HUES64 (cell line): ENCODE results near the gene PRR19.
"Not testable (repeated sequence)": the region's sequence is repeated elsewhere in the genome, so short reads cannot be mapped to it uniquely, and the experiment has no call there.

ENCODE experiments used
- H3K27ac ChIP-seq: 2 replicates; pipeline ENCODE4 v1.7.0; 2013; ENCODE audit warnings: low read depth, low read length, inconsistent platforms
- H3K27me3 ChIP-seq: 2 replicates; pipeline ENCODE4 v1.6.1; 2013; ENCODE audit warnings: mild to moderate bottlenecking, low read length; ENCODE audit not compliant: insufficient read depth
- H3K36me3 ChIP-seq: 2 replicates; pipeline ENCODE4 v1.6.1; 2013; ENCODE audit warnings: mild to moderate bottlenecking, low read length; ENCODE audit not compliant: insufficient read depth
- H3K4me1 ChIP-seq: 2 replicates; pipeline ENCODE4 v1.6.1; 2013; ENCODE audit warnings: mild to moderate bottlenecking, low read length, moderate library complexity; ENCODE audit not compliant: insufficient read depth
- H3K4me3 ChIP-seq: 2 replicates; pipeline ENCODE4 v1.5.1; 2013; ENCODE audit warnings: mild to moderate bottlenecking, low read length, moderate library complexity
- H3K9ac ChIP-seq: 2 replicates; pipeline ENCODE4 v1.6.1; 2013; ENCODE audit warnings: mild to moderate bottlenecking, low read depth, low read length
- H3K9me3 ChIP-seq: 2 replicates; pipeline ENCODE4 v1.6.1; 2013; ENCODE audit warnings: low read depth, low read length; ENCODE audit not compliant: insufficient read depth
- WGBS: fragments of 150-250, 120-280 bp; methylation state at CpG from one replicate; pipeline ENCODE4 v1.1.7; 2013; ENCODE audit warnings: missing lambda C conversion rate; 5-methylcytosine and 5-hydroxymethylcytosine counted together

Gene PRR19

DNA sequence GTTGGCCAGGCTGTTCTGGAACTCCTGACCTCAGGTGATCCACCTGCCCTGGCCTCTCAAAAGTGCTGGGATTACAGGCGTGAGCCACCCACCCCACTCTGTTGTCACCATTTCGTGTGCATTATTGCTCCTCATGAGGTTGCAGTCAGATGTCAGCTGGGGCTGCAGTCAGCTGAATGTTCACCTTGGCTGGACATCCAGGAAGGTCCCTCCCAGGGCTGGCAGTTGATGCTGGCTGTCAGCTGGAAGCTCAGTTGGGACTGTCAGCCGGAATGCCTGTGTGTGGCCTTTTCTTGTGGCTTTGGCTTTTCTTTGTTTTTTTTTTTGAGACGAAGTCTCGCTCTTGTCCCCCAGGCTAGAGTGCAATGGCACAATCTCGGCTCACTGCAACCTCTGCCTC is 30.1 kb downstream of the PRR19 start:
- H3K27ac ChIP-seq, result no peak overlapping the region
- no peaks in the 10 kb centered on the region for H3K27me3 ChIP-seq
- no peaks in the 10 kb centered on the region for H3K9me3 ChIP-seq
- H3K9ac ChIP-seq, result no peak overlapping the region
- H3K4me3 ChIP-seq, result no peak overlapping the region
- 96% methylated on average over 6 of the region's 6 CpGs for WGBS
- H3K36me3 ChIP-seq, result peaks cover 12% of the 10 kb centered on the region
- H3K4me1 ChIP-seq, result no peaks in the 10 kb centered on the region

- Histone ChIP-seq H3K9ac (no peak overlapping the region), H3K27me3 (no peaks in the 10 kb centered on the region), H3K9me3 (no peaks in the 10 kb centered on the region), H3K36me3 (peaks cover 13% of the 10 kb centered on the region), H3K4me1 (no peaks in the 10 kb centered on the region), H3K4me3 (no peak overlapping the region), H3K27ac (no peak overlapping the region)
- WGBS, result 92% methylated on average over 3 of the region's 3 CpGs
Observed at GRCh38 chr19:42333018-42333417, 31.1 kb downstream of the PRR19 start.

DNA sequence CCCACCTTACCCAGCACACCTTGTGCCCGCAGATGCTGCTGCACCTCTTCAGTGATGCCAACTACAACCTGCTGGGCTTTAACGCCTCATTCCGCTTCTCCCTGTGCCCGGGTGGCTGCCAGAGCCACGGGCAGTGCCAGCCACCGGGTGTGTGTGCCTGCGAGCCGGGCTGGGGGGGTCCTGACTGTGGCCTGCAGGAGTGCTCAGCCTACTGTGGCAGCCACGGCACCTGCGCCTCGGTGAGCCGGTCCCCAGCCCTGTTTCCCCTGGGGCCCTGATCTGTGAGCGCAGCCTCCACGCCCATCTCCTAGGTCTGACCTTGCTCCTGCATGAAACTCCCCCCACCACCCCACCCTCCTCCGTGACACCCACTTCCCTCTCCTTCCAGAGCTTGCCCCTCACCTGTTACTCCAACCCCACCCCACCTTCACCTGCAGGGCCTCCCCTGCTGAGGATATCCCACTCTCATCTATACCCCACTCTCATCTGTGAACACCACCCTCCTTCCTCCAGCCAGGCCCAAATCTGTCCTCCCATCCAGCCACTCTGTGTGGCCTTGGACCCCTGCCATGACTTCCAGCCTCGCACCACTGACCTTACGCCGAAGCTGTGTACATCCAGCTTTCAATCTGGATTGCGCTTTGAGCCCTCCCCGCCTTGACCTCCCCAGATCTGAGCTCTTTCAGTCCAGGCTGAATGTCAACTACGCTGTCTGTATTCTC is 32.2 kb downstream of the PRR19 start:
- H3K27me3 ChIP-seq, result no peaks in the 10 kb centered on the region
- no peak overlapping the region for H3K27ac ChIP-seq
- 94% methylated on average over 21 of the region's 21 CpGs for WGBS
- H3K36me3 ChIP-seq, result peaks cover 15% of the 10 kb centered on the region
- H3K4me1 ChIP-seq, result no peaks in the 10 kb centered on the region
- H3K9me3 ChIP-seq, result no peaks in the 10 kb centered on the region
- H3K4me3 ChIP-seq, result no peak overlapping the region
- no peak overlapping the region for H3K9ac ChIP-seq

GRCh38 chr19:42334697-42335373 is 32.9 kb downstream of the PRR19 start:
- no peak overlapping the region for H3K4me3 ChIP-seq
- no peak overlapping the region for H3K27ac ChIP-seq
- H3K36me3 ChIP-seq, result peaks cover 15% of the 10 kb centered on the region
- 95% methylated on average over 13 of the region's 13 CpGs for WGBS
- H3K9me3 ChIP-seq, result no peaks in the 10 kb centered on the region
- no peaks in the 10 kb centered on the region for H3K27me3 ChIP-seq
- H3K4me1 ChIP-seq, result no peaks in the 10 kb centered on the region
- H3K9ac ChIP-seq, result no peak overlapping the region

DNA sequence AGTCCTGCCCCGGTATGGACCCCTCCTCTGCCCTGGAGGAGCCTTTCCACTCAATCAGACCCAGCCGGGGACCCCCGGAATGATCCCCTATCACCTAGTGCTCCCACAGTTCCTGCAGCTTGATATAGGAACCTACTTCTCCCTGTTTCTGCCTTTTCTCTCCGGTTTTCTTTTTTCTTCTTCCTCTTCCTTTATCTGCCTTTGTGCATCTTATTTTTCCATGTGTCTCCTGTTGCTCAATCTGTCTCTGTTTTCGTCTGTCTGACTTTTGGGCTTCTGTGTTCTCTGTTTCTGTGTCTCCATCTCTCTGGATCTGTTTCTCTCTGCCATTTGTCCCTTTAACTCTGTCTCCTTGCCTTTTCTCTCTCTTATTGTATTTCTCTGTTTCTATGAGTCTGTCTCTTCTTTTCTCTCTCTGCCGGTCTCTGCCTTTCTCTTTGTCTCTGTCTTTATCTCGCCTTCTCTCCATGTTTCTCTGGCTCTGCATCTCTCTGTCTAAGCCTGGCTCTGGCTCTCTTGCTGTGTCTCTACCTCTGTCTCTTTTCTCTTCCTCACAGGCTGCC is 33.5 kb downstream of the PRR19 start:
- Histone ChIP-seq H3K4me1 (no peaks in the 10 kb centered on the region), H3K36me3 (peaks cover 15% of the 10 kb centered on the region)
- WGBS, result 94% methylated on average over 7 of the region's 7 CpGs

GRCh38 chr19:42335971-42336370 is 34.0 kb downstream of the PRR19 start:
- Histone ChIP-seq H3K9ac (no peak overlapping the region), H3K4me3 (no peak overlapping the region), H3K27ac (no peak overlapping the region), H3K9me3 (no peaks in the 10 kb centered on the region), H3K4me1 (no peaks in the 10 kb centered on the region), H3K36me3 (peaks cover 15% of the 10 kb centered on the region), H3K27me3 (no peaks in the 10 kb centered on the region)
- WGBS, result 95% methylated on average over 19 of the region's 19 CpGs

More for the DNA sequence above, 33.5 kb downstream of the PRR19 start:
- no peak overlapping the region for H3K27ac ChIP-seq
- no peaks in the 10 kb centered on the region for H3K27me3 ChIP-seq
- no peak overlapping the region for H3K9ac ChIP-seq
- no peaks in the 10 kb centered on the region for H3K9me3 ChIP-seq
- H3K4me3 ChIP-seq, result no peak overlapping the region

DNA sequence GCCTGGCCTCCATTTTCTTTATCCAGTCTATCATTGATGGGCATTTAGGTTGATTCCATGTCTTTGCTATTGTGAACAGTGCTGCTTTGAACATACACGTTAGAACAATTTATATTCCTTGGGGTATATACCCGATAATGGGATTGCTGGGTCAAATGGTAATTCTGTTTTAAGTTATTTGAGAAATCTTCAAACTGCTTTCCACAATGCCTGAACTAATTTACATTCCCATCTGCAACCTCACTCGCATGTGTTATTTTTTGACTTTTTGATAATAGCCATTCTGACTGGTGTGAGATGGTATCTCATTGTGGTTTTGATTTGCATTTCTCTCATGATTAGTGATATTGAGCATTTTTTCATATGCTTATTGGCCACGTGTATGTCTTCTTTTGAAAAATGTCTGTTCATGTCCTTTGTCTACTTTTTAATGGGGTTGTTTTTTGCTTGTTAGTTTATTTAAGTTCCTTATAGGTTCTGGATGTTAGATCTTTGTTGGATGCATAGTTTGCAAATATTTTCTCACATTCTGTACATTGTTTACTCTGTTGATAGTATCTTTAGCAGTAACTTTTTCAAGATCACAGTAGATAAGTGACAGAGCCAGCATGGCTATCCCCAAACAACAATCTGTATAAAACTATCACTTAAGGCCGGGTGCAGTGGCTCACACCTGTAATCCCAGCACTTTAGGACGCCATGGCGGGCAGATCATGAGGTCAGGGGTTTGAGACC is 37.4 kb downstream of the PRR19 start:
- not testable (repeated sequence) for H3K4me1 ChIP-seq, H3K27me3 ChIP-seq, H3K9me3 ChIP-seq, H3K4me3 ChIP-seq, H3K27ac ChIP-seq, H3K9ac ChIP-seq
- H3K36me3 ChIP-seq, result peaks cover 15% of the 10 kb centered on the region
- WGBS, result 93% methylated on average over 7 of the region's 7 CpGs

GRCh38 chr19:42339922-42340321 is 38.0 kb downstream of the PRR19 start:
- not testable (repeated sequence) for H3K27me3 ChIP-seq, H3K27ac ChIP-seq, H3K4me1 ChIP-seq, H3K9me3 ChIP-seq, H3K9ac ChIP-seq, H3K4me3 ChIP-seq
- H3K36me3 ChIP-seq, result peaks cover 15% of the 10 kb centered on the region
- 95% methylated on average over 4 of the region's 4 CpGs for WGBS

DNA sequence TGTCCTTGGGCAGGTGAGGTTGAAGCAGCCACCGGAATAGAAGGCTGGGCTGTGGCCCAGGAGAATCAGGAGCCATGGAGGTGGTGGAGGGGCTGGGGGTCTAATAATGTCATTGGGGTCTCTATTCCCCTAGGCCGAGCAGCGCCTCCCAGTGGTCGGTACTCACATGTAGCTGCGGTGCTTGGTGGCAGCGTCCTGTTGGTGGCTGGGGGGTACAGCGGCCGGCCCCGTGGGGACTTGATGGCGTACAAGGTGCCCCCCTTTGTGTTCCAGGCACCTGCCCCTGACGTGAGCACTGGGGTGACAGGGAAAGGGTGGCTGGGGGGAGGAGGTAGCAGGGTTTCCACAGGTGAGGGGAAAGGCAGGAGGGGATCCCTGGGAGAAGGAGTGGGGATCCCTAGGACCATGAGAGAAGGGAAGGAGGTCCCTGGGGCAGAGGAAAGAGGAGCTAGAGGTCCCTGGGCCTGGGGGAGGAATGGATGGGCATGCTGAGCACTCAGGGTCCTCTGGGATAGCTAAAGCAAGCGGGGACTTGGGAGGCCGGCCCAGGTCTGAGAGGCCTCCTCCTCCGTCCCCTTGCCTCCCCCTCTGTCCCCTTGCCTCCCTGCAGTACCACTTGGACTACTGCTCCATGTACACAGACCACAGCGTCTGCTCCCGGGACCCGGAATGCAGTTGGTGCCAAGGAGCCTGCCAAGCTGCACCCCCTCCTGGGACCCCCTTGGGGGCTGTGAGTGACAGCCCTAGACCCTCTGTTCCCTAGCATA is 41.6 kb downstream of the PRR19 start:
- WGBS, result 93% methylated on average over 17 of the region's 17 CpGs
- H3K9ac ChIP-seq, result no peak overlapping the region
- H3K4me3 ChIP-seq, result no peak overlapping the region
- peaks cover 10% of the 10 kb centered on the region for H3K36me3 ChIP-seq
- H3K27me3 ChIP-seq, result no peaks in the 10 kb centered on the region
- H3K4me1 ChIP-seq, result no peaks in the 10 kb centered on the region
- no peak overlapping the region for H3K27ac ChIP-seq
- no peaks in the 10 kb centered on the region for H3K9me3 ChIP-seq

GRCh38 chr19:42344336-42344893 is 42.5 kb downstream of the PRR19 start:
- Histone ChIP-seq H3K36me3 (peaks cover 10% of the 10 kb centered on the region), H3K4me3 (no peak overlapping the region), H3K9me3 (no peaks in the 10 kb centered on the region), H3K27ac (no peak overlapping the region), H3K4me1 (no peaks in the 10 kb centered on the region), H3K27me3 (no peaks in the 10 kb centered on the region), H3K9ac (no peak overlapping the region)
- WGBS, result 95% methylated on average over 16 of the region's 18 CpGs
